H1 (cell line): ENCODE data around the gene ENAH. TPM values are rescaled to one million over a fixed set of nuclear protein-coding genes. Genes with fewer than 3 reads are reported as not detected.

Experiments
- CEBPB ChIP-seq: IDR thresholded peaks from 2 replicates; pipeline ENCODE4 v1.6.1; 2012; ENCODE audit warnings: low read depth, low read length
- EGR1 ChIP-seq: IDR thresholded peaks from 2 replicates; pipeline ENCODE4 v1.6.1; 2011; ENCODE audit warnings: low read depth, low read length, borderline replicate concordance
- KDM5A ChIP-seq: fragments of 200-600 bp; IDR thresholded peaks from 2 replicates; pipeline ENCODE4 v1.7.1; 2012; ENCODE audit warnings: mild to moderate bottlenecking, low read length, inconsistent platforms, mixed read lengths
- SIN3A ChIP-seq, 2 experiments: IDR thresholded peaks in 1 of 2; conservative IDR thresholded peaks in 1 of 2; 2 replicates each; pipeline ENCODE4 v1.6.1; 2011 to 2012; ENCODE audit warnings: low read length in 2 of 2, improper control_type of control experiment in 1 of 2, low read depth in 1 of 2, mild to moderate bottlenecking in 1 of 2
- ZNF274 ChIP-seq: IDR thresholded peaks from 2 replicates; pipeline ENCODE4 v1.7.0; 2012; ENCODE audit warnings: low read length, borderline replicate concordance; ENCODE audit errors: extremely low read depth
- polyA plus RNA-seq, 7 experiments: library from polyadenylated mRNA; depleted of rRNA in 3 of 7; stranded (reverse) in 5 of 7; unstranded in 2 of 7; fragments of >200 nt in 5 of 7; fragments of 200-250 nt in 2 of 7; gene quantifications; 1 replicate in 5 of 7; 2 replicates in 1 of 7; 4 replicates in 1 of 7; pipeline versions ENCODE4 v1.2.1 to v1.2.3, GENCODE V29; 2011 to 2013; ENCODE audit warnings: missing spikeins in 2 of 7, mixed read lengths in 2 of 7
- total RNA-seq: library from RNA; stranded (reverse); fragmentation: NEBNext Ultra II Directional; extraction: Animal tissue kit (Norgen Biotek cat#: 25700); gene quantifications from 2 replicates; pipeline ENCODE4 v1.2.1, GENCODE V29; 2021
- TF ChIP-seq, protein P1 (sequence below): IDR thresholded peaks from 2 replicates; pipeline ENCODE4 v1.6.1; 2012; ENCODE audit warnings: low read length, inconsistent platforms

The ENAH gene
- total and polyA plus RNA-seq, 2 of the 8 experiments (the other 6 are each of a cell fraction or from before 2014, with no cell fraction given): 39.1 to 335 TPM

- TF ChIP-seq, protein P1, sequence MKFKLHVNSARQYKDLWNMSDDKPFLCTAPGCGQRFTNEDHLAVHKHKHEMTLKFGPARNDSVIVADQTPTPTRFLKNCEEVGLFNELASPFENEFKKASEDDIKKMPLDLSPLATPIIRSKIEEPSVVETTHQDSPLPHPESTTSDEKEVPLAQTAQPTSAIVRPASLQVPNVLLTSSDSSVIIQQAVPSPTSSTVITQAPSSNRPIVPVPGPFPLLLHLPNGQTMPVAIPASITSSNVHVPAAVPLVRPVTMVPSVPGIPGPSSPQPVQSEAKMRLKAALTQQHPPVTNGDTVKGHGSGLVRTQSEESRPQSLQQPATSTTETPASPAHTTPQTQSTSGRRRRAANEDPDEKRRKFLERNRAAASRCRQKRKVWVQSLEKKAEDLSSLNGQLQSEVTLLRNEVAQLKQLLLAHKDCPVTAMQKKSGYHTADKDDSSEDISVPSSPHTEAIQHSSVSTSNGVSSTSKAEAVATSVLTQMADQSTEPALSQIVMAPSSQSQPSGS: no peak
- TF ChIP-seq ZNF274 (no peak), EGR1 (no peak), CEBPB (no peak), KDM5A (no peak), SIN3A (conservative IDR thresholded peaks at IDR 0.05 in 1 of 2, IDR thresholded peaks at IDR 0.05 in 1 of 2; ENCODE audit: low read depth in 1 of 2, low read length in 2 of 2) (no peak)
These were observed 2.8 kb upstream of the ENAH start (continued) for GRCh38 chr1:225655509-225656258.
